Kidney epithelial cell (primary cell): ENCODE results near the gene BGN. TPM values are rescaled to one million over a fixed set of nuclear protein-coding genes. Genes with fewer than 3 reads are reported as not detected.

Source experiments
- DNase-seq: peaks from one replicate; pipeline ENCODE4 v3.0.0-alpha.2; 2010; ENCODE audit warnings: low read depth
- H3K27me3 ChIP-seq: 2 replicates; pipeline ENCODE4 v1.6.0; 2011; ENCODE audit warnings: low read length; ENCODE audit not compliant: control insufficient read depth, insufficient read depth
- H3K36me3 ChIP-seq: 2 replicates; pipeline ENCODE4 v1.5.1; 2011; ENCODE audit warnings: low read length; ENCODE audit not compliant: control insufficient read depth, insufficient read depth
- H3K4me3 ChIP-seq: 2 replicates; pipeline ENCODE4 v1.5.1; 2011; ENCODE audit warnings: low read depth, mild to moderate bottlenecking, control low read depth, low read length
- CTCF ChIP-seq: IDR thresholded peaks from 2 replicates; pipeline ENCODE4 v1.5.1; 2011; ENCODE audit warnings: mild to moderate bottlenecking, moderate library complexity, low read length, control low read depth, inconsistent platforms; ENCODE audit not compliant: insufficient read depth, poor library complexity, severe bottlenecking
- total RNA-seq: library from RNA; depleted of rRNA; stranded (reverse); fragments of >200 nt; gene quantifications from 2 replicates; pipeline ENCODE4 v1.2.3, GENCODE V29; 2015

Gene BGN
- total RNA-seq, 1 donor from 2014 or later, result 6.2 TPM

- DNase-seq, result no peak
- Histone ChIP-seq H3K4me3 (no peak overlapping the region), H3K27me3 (no peaks in the 10 kb centered on the region), H3K36me3 (no peaks in the 10 kb centered on the region)
- TF ChIP-seq CTCF, result no peak
Measured at GRCh38 chrX:153475271-153475670, 19.5 kb upstream of the BGN start.

GRCh38 chrX:153475751-153476281 is 19.0 kb upstream of the BGN start:
- no peak for DNase-seq
- Histone ChIP-seq H3K36me3 (no peaks in the 10 kb centered on the region), H3K4me3 (no peak overlapping the region), H3K27me3 (no peaks in the 10 kb centered on the region)
- no peak for TF ChIP-seq CTCF

- H3K27me3 ChIP-seq, result no peaks in the 10 kb centered on the region
- no peak for DNase-seq
- H3K36me3 ChIP-seq, result no peaks in the 10 kb centered on the region
- no peak overlapping the region for H3K4me3 ChIP-seq
- TF ChIP-seq CTCF, result no peak
Measured at GRCh38 chrX:153476666-153477363, 18.0 kb upstream of the BGN start.

DNA sequence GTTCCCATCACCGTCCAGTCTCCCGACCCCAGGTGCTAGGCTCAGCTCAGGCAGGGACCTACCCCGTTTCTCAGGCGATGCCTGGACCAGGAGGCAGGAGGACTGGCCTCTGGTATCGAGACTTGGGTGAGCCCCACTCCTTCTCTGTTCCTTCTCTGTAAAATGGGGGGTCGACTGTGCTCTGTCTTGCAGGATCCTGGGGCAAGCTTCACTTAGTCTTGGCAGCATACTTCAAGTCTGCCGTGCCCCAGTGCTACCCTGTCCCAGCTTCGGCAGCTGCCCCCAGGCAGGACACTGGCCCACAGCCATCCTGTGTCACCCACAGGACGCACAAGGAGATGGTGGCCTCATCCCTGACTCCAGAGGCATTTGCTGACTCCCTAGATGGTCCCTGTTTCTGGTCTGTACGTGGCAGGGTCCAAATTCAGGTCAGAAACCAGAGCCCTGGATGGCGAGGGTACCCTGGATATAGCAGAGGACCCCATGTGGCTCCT is 17.4 kb upstream of the BGN start:
- no peak for TF ChIP-seq CTCF
- no peak for DNase-seq
- no peak overlapping the region for H3K4me3 ChIP-seq
- no peaks in the 10 kb centered on the region for H3K36me3 ChIP-seq
- H3K27me3 ChIP-seq, result no peaks in the 10 kb centered on the region

- Histone ChIP-seq H3K4me3 (no peak overlapping the region), H3K27me3 (no peaks in the 10 kb centered on the region), H3K36me3 (no peaks in the 10 kb centered on the region)
- TF ChIP-seq CTCF, result no peak
- DNase-seq, result no peak
Measured at GRCh38 chrX:153477901-153478300, 16.9 kb upstream of the BGN start.

DNA sequence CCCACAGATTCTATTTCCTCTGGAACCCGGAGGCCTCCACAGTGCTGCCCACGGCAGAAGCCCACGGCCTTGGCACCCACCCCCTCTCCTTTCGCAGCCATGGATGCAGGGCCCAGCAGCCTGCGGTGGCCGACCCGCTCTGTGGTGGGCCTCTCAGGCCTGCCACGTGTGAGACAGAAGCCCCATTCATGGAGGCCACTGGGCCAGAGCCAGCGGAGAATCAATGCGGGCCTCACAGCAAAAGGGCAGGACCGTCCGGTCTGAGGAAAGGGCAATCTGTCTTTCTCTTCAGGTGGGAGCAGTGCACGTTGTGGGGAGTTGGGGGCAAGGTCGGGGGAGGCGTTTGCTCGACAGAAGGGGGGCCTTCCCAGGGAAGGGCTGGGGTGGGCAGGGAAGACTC is 16.0 kb upstream of the BGN start:
- DNase-seq, result no peak
- H3K36me3 ChIP-seq, result no peaks in the 10 kb centered on the region
- no peak overlapping the region for H3K4me3 ChIP-seq
- H3K27me3 ChIP-seq, result no peaks in the 10 kb centered on the region
- no peak for TF ChIP-seq CTCF
